SU-DHL-6 (cell line): ENCODE data around the gene OPA1.

Experiments used
- H2AFZ ChIP-seq: fragments of 200-600 bp; sonication (generic); 2 replicates; pipeline ENCODE4 v1.6.1; 2014; ENCODE audit warnings: low read depth, mild to moderate bottlenecking, moderate library complexity, mixed read lengths, antibody characterized with exemption, low read length; ENCODE audit not compliant: severe bottlenecking
- H3F3A ChIP-seq: fragments of 200-600 bp; shearing (Covaris generic); 2 replicates; pipeline ENCODE4 v1.6.0; 2016; ENCODE audit warnings: antibody characterized with exemption, mild to moderate bottlenecking; ENCODE audit not compliant: insufficient read depth
- H3K27ac ChIP-seq: fragments of 200-600 bp; sonication (generic); 2 replicates; pipeline ENCODE4 v1.5.1; 2016; ENCODE audit warnings: low read depth, mild to moderate bottlenecking, low read length, moderate library complexity, mixed read lengths
- H3K27me3 ChIP-seq: fragments of 200-600 bp; sonication (generic), shearing (Covaris generic); 2 replicates; pipeline ENCODE4 v1.6.0; 2014; ENCODE audit warnings: mild to moderate bottlenecking, low read length
- H3K36me3 ChIP-seq: fragments of 200-600 bp; sonication (generic); 2 replicates; pipeline ENCODE4 v1.6.1; 2014; ENCODE audit warnings: mild to moderate bottlenecking, low read length, mixed read lengths
- H3K4me2 ChIP-seq: fragments of 300-600, 200-600 bp; shearing (Covaris generic), sonication (generic); 2 replicates; pipeline ENCODE4 v1.6.0; 2014; ENCODE audit warnings: low read length, low read depth, mild to moderate bottlenecking; ENCODE audit not compliant: poor library complexity, severe bottlenecking
- H3K4me3 ChIP-seq: fragments of 200-600 bp; sonication (generic); 2 replicates; pipeline ENCODE4 v1.5.1; 2014; ENCODE audit warnings: antibody characterized with exemption, low read length, mild to moderate bottlenecking, mixed read lengths; ENCODE audit not compliant: insufficient read depth, poor library complexity, severe bottlenecking
- H3K79me2 ChIP-seq: fragments of 200-600 bp; sonication (generic); 2 replicates; pipeline ENCODE4 v1.6.1; 2014; ENCODE audit warnings: mild to moderate bottlenecking, low read length, moderate library complexity; ENCODE audit not compliant: insufficient read depth
- H3K9ac ChIP-seq: fragments of 200-600 bp; sonication (generic); 2 replicates; pipeline ENCODE4 v1.7.0; 2014; ENCODE audit warnings: mild to moderate bottlenecking, low read length
- H3K9me2 ChIP-seq: fragments of 200-600 bp; sonication (generic); replicated peaks from 2 replicates; pipeline ENCODE4 v1.6.1; 2014; ENCODE audit warnings: low read length; ENCODE audit not compliant: insufficient read depth
- H3K9me3 ChIP-seq: fragments of 200-600 bp; sonication (generic); 2 replicates; pipeline ENCODE4 v1.6.1; 2014; ENCODE audit warnings: low read length, mixed read lengths; ENCODE audit not compliant: insufficient read depth
- H4K20me1 ChIP-seq: fragments of 200-600 bp; sonication (generic); 2 replicates; pipeline ENCODE4 v1.6.1; 2014; ENCODE audit warnings: low read depth, mild to moderate bottlenecking, antibody characterized with exemption, low read length, moderate library complexity, mixed read lengths
- EZH2phosphoT487 ChIP-seq: fragments of 200-600 bp; sonication (generic), shearing (Covaris generic); conservative IDR thresholded peaks from 2 replicates; pipeline ENCODE4 v1.6.1; 2018; ENCODE audit warnings: mild to moderate bottlenecking, antibody characterized with exemption, low read length, moderate library complexity, mixed read lengths
- TF ChIP-seq, protein P1 (sequence below): fragments of 200-600 bp; sonication (generic); IDR thresholded peaks from one replicate; pipeline ENCODE4 v1.5.1; 2017; ENCODE audit warnings: antibody characterized with exemption, mild to moderate bottlenecking, low read length, moderate library complexity; ENCODE audit not compliant: insufficient read depth, poor library complexity, severe bottlenecking

The OPA1 gene, protein sequence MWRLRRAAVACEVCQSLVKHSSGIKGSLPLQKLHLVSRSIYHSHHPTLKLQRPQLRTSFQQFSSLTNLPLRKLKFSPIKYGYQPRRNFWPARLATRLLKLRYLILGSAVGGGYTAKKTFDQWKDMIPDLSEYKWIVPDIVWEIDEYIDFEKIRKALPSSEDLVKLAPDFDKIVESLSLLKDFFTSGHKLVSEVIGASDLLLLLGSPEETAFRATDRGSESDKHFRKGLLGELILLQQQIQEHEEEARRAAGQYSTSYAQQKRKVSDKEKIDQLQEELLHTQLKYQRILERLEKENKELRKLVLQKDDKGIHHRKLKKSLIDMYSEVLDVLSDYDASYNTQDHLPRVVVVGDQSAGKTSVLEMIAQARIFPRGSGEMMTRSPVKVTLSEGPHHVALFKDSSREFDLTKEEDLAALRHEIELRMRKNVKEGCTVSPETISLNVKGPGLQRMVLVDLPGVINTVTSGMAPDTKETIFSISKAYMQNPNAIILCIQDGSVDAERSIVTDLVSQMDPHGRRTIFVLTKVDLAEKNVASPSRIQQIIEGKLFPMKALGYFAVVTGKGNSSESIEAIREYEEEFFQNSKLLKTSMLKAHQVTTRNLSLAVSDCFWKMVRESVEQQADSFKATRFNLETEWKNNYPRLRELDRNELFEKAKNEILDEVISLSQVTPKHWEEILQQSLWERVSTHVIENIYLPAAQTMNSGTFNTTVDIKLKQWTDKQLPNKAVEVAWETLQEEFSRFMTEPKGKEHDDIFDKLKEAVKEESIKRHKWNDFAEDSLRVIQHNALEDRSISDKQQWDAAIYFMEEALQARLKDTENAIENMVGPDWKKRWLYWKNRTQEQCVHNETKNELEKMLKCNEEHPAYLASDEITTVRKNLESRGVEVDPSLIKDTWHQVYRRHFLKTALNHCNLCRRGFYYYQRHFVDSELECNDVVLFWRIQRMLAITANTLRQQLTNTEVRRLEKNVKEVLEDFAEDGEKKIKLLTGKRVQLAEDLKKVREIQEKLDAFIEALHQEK

DNA sequence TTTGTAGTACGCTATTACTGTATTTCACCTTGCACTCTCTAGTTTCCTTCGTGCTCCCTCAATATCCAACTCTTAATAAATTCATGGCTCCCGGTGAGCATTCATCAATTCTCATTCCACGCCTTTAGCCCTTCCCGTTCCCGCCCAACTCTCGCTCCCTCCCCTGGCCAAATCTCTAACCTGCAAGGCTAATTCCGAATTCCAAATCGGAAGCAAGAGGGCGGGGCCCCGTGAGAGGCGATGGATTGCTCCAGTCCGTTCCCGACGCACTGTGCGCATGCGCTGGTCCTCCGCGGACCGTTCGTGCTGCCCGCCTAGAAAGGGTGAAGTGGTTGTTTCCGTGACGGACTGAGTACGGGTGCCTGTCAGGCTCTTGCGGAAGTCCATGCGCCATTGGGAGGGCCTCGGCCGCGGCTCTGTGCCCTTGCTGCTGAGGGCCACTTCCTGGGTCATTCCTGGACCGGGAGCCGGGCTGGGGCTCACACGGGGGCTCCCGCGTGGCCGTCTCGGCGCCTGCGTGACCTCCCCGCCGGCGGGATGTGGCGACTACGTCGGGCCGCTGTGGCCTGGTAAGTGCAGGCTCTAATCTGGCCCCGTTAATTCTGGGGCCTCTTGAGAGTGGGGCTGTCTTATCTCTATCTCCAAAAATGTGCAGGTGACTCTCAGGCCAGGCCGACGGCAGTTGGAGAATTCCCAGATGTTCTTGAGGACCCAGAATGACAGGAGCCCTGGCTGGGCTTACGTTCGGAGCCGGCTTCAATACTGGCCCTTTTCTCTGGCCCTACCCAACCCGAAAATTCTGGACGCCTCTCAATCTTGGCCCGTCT is at the start of gene OPA1:
Gene OPA1 (plus strand): TSS at position 368 of the 827 bp plus-strand sequence. CDS start 170 bp downstream, at position 538.
- no peaks in the 10 kb centered on the region for H3F3A ChIP-seq
- H3K27me3 ChIP-seq: no peaks in the 10 kb centered on the region
- H3K4me2 ChIP-seq: peak within 1 kb of the TSS; percentile 65
- no peaks in the 10 kb centered on the region for H3K36me3 ChIP-seq
- peaks cover 9% of the 10 kb centered on the region; the same call in 1 of the 2 replicates for H4K20me1 ChIP-seq
- TF ChIP-seq, protein P1, sequence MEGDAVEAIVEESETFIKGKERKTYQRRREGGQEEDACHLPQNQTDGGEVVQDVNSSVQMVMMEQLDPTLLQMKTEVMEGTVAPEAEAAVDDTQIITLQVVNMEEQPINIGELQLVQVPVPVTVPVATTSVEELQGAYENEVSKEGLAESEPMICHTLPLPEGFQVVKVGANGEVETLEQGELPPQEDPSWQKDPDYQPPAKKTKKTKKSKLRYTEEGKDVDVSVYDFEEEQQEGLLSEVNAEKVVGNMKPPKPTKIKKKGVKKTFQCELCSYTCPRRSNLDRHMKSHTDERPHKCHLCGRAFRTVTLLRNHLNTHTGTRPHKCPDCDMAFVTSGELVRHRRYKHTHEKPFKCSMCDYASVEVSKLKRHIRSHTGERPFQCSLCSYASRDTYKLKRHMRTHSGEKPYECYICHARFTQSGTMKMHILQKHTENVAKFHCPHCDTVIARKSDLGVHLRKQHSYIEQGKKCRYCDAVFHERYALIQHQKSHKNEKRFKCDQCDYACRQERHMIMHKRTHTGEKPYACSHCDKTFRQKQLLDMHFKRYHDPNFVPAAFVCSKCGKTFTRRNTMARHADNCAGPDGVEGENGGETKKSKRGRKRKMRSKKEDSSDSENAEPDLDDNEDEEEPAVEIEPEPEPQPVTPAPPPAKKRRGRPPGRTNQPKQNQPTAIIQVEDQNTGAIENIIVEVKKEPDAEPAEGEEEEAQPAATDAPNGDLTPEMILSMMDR: no peak
- no peaks in the 10 kb centered on the region for H3K9me2 ChIP-seq
- H3K9me3 ChIP-seq: no peaks in the 10 kb centered on the region
- peak within 1 kb of the TSS; percentile 65 for H3K27ac ChIP-seq
- H3K4me3 ChIP-seq: peak within 1 kb of the TSS; percentile 80
- H2AFZ ChIP-seq: peak within 1 kb of the TSS; percentile 95
- peaks cover 55% of the 10 kb centered on the region for H3K79me2 ChIP-seq
- H3K9ac ChIP-seq: peak within 1 kb of the TSS; percentile 98

DNA sequence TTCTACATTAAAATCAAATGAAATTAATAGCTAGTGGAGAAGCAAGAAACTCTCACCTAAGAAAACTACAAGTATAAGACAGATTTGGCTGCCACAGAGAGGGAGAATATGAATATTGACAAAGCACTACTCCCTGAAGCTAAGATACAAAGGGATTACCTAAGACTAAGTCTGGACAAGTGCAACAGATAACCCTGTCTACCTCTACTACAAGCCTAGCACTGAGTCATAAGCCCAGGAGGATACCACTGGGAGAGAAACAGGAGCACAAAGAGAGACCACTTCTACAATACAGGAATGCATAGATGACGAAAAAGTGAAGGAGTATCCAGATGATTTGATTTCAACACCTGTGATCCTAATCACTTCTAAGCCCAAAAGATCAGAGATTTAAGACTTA is 48.7 kb upstream of the OPA1 start:
- Histone ChIP-seq H3K9ac (no peak overlapping the region), H3K9me3 (0 out of 2 replicates have a peak, but pooled peaks cover 6% of the 10 kb centered on the region), H3K27ac (no peak overlapping the region), H2AFZ (no peak overlapping the region), H3K9me2 (no peaks in the 10 kb centered on the region), H3F3A (no peaks in the 10 kb centered on the region), H3K79me2 (no peaks in the 10 kb centered on the region), H3K27me3 (no peaks in the 10 kb centered on the region), H3K36me3 (no peaks in the 10 kb centered on the region), H4K20me1 (no peaks in the 10 kb centered on the region), H3K4me2 (no peak overlapping the region), H3K4me3 (no peak overlapping the region)
- TF ChIP-seq EZH2phosphoT487: no peak
- TF ChIP-seq, protein P1: no peak

DNA sequence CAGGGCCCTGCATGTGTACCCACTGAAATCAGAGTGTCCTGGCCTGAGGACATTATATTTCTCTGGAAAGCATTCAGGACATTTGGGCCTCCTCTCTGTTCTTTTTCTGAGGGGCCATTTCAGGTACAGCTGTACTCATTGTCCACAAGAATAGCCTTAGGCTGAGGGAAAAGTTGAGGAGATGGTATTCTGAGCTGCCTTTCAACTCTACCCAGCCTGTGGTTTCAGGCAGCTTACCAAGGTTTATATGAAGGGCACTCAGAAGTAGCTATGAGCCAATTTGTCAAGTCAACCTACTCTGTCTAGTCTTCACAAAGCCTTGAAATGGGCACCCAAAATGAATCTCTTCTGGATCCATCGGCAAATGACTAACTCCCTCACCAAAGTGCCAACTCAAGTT is 47.7 kb upstream of the OPA1 start:
- no peaks in the 10 kb centered on the region for H4K20me1 ChIP-seq
- H3K79me2 ChIP-seq: no peaks in the 10 kb centered on the region
- H3K4me2 ChIP-seq: no peak overlapping the region
- no peaks in the 10 kb centered on the region for H3K36me3 ChIP-seq
- no peaks in the 10 kb centered on the region for H3F3A ChIP-seq
- 0 out of 2 replicates have a peak, but pooled peaks cover 6% of the 10 kb centered on the region for H3K9me3 ChIP-seq
- H3K27ac ChIP-seq: no peak overlapping the region
- no peak overlapping the region for H3K9ac ChIP-seq
- H3K9me2 ChIP-seq: no peaks in the 10 kb centered on the region
- H3K27me3 ChIP-seq: no peaks in the 10 kb centered on the region
- H3K4me3 ChIP-seq: no peak overlapping the region
- no peak overlapping the region for H2AFZ ChIP-seq
- TF ChIP-seq, protein P1: no peak
- TF ChIP-seq EZH2phosphoT487: no peak
